Measurements from ENCODE around the gene TP63.

DNA sequence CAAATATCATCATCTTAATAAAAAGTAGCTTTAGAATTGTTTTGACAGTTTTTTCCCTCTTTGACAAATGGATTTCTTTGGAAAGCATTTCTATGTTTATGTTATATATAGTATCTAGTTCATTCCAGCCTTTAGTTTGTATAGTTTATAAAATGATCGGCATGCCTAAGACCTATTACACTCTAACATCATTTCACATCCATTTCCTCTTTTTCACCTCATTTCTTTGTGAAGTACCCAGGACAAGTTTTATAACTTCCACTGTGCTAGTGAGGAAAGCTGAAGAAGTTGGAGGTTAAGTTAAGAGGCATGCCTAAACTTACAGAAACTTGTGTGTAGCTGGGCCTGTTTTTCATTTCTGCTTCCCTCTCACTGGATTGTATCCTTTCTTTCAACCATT is 178.4 kb downstream of the TP63 start:
- TF ChIP-seq, protein P1, sequence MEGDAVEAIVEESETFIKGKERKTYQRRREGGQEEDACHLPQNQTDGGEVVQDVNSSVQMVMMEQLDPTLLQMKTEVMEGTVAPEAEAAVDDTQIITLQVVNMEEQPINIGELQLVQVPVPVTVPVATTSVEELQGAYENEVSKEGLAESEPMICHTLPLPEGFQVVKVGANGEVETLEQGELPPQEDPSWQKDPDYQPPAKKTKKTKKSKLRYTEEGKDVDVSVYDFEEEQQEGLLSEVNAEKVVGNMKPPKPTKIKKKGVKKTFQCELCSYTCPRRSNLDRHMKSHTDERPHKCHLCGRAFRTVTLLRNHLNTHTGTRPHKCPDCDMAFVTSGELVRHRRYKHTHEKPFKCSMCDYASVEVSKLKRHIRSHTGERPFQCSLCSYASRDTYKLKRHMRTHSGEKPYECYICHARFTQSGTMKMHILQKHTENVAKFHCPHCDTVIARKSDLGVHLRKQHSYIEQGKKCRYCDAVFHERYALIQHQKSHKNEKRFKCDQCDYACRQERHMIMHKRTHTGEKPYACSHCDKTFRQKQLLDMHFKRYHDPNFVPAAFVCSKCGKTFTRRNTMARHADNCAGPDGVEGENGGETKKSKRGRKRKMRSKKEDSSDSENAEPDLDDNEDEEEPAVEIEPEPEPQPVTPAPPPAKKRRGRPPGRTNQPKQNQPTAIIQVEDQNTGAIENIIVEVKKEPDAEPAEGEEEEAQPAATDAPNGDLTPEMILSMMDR (IDR thresholded peaks at IDR 0.05), result no peak
- no peak for TF ChIP-seq POLR2A (IDR thresholded peaks at IDR 0.05)
